IPS-18c (cell line): ENCODE measurements around the gene PROC.

Experiments
- H3K4me3 ChIP-seq: 2 replicates; pipeline ENCODE4 v1.7.0; 2013; ENCODE audit warnings: low read depth, mild to moderate bottlenecking, low read length, moderate library complexity; ENCODE audit not compliant: insufficient read depth
- H3K9me3 ChIP-seq: one replicate; pipeline ENCODE4 v1.6.1; 2013; ENCODE audit warnings: mild to moderate bottlenecking, low read length, moderate library complexity; ENCODE audit not compliant: control insufficient read depth, insufficient read depth

The PROC gene

GRCh38 chr2:127389778-127390435 is 28.3 kb upstream of the PROC start:
- Histone ChIP-seq H3K9me3 (peaks cover 3% of the 10 kb centered on the region), H3K4me3 (no peak overlapping the region)

GRCh38 chr2:127392133-127392827 is 25.9 kb upstream of the PROC start:
- H3K4me3 ChIP-seq, result no peak overlapping the region
- peaks cover 3% of the 10 kb centered on the region for H3K9me3 ChIP-seq

- Histone ChIP-seq H3K9me3 (peaks cover 3% of the 10 kb centered on the region), H3K4me3 (no peak overlapping the region)
Measured at GRCh38 chr2:127392828-127393578, 25.2 kb upstream of the PROC start.

GRCh38 chr2:127394492-127394891 is 23.7 kb upstream of the PROC start:
- Histone ChIP-seq H3K4me3 (no peak overlapping the region), H3K9me3 (peaks cover 3% of the 10 kb centered on the region)

GRCh38 chr2:127397568-127398238 is 20.5 kb upstream of the PROC start:
- H3K4me3 ChIP-seq, result no peak overlapping the region
- H3K9me3 ChIP-seq, result peaks cover 3% of the 10 kb centered on the region

- peaks cover 3% of the 10 kb centered on the region for H3K9me3 ChIP-seq
- H3K4me3 ChIP-seq, result no peak overlapping the region
Measured at GRCh38 chr2:127398239-127398590, 20.0 kb upstream of the PROC start.

- Histone ChIP-seq H3K4me3 (no peak overlapping the region), H3K9me3 (no peaks in the 10 kb centered on the region)
Measured at GRCh38 chr2:127400533-127400896, 17.7 kb upstream of the PROC start.

- H3K9me3 ChIP-seq, result no peaks in the 10 kb centered on the region
- no peak overlapping the region for H3K4me3 ChIP-seq
Measured at GRCh38 chr2:127400897-127401756, 17.1 kb upstream of the PROC start.

- no peak overlapping the region for H3K4me3 ChIP-seq
- no peaks in the 10 kb centered on the region for H3K9me3 ChIP-seq
Measured at GRCh38 chr2:127401757-127402695, 16.2 kb upstream of the PROC start.

GRCh38 chr2:127403460-127403859 is 14.8 kb upstream of the PROC start:
- H3K4me3 ChIP-seq, result no peak overlapping the region
- H3K9me3 ChIP-seq, result no peaks in the 10 kb centered on the region

GRCh38 chr2:127404466-127405254 is 13.6 kb upstream of the PROC start:
- H3K4me3 ChIP-seq, result no peak overlapping the region
- H3K9me3 ChIP-seq, result no peaks in the 10 kb centered on the region

- Histone ChIP-seq H3K9me3 (no peaks in the 10 kb centered on the region), H3K4me3 (no peak overlapping the region)
Measured at GRCh38 chr2:127405255-127405610, 13.0 kb upstream of the PROC start.

- Histone ChIP-seq H3K4me3 (no peak overlapping the region), H3K9me3 (no peaks in the 10 kb centered on the region)
Measured at GRCh38 chr2:127406454-127406853, 11.8 kb upstream of the PROC start.

GRCh38 chr2:127407091-127407490 is 11.1 kb upstream of the PROC start:
- Histone ChIP-seq H3K4me3 (no peak overlapping the region), H3K9me3 (no peaks in the 10 kb centered on the region)

GRCh38 chr2:127407661-127408003 is 10.6 kb upstream of the PROC start:
- no peak overlapping the region; the same call in 1 of the 2 replicates for H3K4me3 ChIP-seq
- H3K9me3 ChIP-seq, result no peaks in the 10 kb centered on the region
